GM21717 (cell line): ENCODE results near the gene RSRC2.
"Not testable (repeated sequence)": the region's sequence is repeated elsewhere in the genome, so short reads cannot be mapped to it uniquely, and the experiment has no call there.

ENCODE experiments used
- ATAC-seq: cut with Tn5 transposase; IDR thresholded peaks from one replicate; pipeline ENCODE4 v1.9.1; 2021; ENCODE audit warnings: mild to moderate bottlenecking, moderate library complexity; ENCODE audit not compliant: unreplicated experiment

RSRC2 gene

GRCh38 chr12:122487807-122488206 lies 38.9 kb downstream of the RSRC2 start:
- ATAC-seq, result not testable (repeated sequence)

GRCh38 chr12:122486805-122487426 lies 39.8 kb downstream of the RSRC2 start:
- no peak for ATAC-seq

- ATAC-seq, result not testable (repeated sequence)
Measured at GRCh38 chr12:122486360-122486759, 40.4 kb downstream of the RSRC2 start.

DNA sequence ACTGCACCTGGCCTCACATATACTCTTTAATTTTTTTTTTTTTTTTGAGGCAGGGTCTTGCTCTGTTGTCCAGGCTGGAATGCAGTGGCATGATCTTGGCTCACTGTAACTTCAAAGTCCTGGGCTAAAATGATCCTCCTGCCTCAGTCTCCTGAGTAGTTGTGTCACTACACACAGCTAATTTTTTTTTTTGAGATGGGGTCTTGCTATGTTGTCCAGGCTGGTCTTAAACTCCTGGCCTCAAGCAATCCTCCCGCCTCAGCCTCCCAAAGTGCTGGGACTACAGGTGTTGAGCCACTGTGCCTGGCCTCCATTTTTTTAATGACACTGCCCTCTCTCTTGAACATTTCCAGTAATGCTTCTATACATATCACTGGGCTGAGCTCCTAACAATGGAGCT lies 42.4 kb downstream of the RSRC2 start:
- ATAC-seq, result not testable (repeated sequence)

GRCh38 chr12:122483969-122484368 lies 42.8 kb downstream of the RSRC2 start:
- ATAC-seq, result no peak

DNA sequence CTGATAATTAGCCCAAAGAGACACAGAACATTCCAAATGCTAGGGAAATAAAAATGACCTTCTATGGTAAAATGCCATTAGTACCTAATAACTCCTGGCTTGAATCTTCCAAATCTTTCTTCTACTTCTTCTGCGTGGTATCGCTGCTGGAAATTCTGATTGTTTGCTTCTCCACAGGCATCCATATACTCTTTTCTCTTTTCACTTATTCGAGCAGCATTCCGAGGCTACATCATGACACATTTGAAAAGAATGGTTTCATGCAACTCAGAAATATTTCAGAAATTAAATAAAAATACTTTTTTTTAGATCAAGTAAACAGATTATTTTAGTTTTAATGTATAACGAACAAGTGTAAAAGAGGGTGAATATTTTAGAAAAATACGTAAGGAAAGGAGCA lies 44.9 kb downstream of the RSRC2 start:
- no peak for ATAC-seq

GRCh38 chr12:122480753-122481152 lies 46.0 kb downstream of the RSRC2 start:
- no peak for ATAC-seq

DNA sequence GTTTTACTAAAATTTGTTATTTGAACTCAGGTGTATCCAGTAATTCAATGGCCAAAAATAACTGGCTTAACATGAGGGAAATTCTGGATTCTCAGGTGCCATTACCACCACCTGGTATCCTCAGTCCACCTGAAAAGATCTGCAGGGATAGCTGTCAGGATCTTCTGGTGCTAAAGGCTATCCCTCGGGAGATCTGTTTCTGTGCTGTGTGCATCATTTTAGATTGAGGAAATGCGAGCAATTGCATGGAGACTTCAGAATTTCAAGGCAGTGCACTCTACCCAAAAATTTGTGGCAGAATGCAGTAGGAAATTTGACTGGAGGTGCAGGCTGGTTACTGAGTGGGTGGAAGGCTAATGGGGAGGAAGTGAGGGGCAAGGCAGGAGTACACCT lies 52.4 kb downstream of the RSRC2 start:
- ATAC-seq, result no peak

DNA sequence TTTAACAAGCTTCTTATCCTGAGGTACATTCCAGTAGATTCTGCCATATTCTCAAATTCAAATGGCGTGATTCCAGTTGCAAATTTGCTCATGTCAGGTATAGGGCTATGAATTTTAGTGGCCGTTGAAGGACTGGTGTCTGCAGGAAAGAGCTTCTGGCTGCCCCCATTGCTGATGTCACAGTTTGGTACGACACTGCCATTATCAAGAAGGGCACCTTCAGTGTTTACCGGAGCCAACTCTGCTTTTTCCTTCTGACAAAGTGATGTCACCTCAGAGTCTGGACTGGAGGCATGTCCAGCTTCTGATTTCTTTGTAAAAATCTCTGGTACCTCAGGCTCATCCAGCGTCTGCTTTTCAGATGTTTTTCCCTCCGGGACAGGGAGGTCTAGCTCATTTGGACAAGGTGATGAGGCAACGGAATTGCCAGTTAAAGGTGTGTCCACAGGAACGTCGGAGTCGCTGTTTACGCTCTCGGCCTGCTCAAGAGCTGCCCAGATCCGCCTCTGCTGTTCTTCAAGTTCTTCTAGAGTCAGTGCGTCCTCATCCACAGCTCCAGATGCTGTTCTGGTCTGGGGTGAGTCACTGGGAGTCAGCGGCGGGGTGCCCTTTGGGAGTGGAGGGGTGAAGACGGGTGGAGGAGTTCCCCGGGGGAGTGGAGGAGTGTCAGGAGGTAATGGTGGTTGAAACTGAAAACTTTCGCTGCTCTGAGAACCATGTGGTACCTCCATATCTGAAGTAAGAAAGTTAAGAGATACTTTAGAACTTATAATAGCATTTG lies 53.0 kb downstream of the RSRC2 start:
- no peak for ATAC-seq

GRCh38 chr12:122471324-122472226 lies 55.2 kb downstream of the RSRC2 start:
- no peak for ATAC-seq

DNA sequence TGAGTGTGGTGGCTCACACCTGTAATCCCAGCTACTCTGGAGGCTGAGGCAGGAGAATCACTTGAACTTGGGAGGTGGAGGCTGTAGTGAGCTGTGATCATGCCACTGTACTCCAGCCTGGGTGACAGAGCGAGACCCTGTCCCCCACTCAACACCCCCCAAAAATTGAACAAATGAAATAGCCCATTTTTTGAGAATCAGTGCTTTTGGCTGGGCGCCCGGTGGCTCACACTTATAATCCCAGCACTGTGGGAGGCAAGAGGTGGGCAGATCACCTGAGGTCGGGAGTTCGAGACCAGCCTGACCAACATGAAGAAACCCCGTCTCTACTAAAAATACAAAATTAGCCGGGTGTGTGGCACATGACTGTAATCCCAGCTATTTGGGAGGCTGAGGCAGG lies 56.2 kb downstream of the RSRC2 start:
- ATAC-seq, result not testable (repeated sequence)

DNA sequence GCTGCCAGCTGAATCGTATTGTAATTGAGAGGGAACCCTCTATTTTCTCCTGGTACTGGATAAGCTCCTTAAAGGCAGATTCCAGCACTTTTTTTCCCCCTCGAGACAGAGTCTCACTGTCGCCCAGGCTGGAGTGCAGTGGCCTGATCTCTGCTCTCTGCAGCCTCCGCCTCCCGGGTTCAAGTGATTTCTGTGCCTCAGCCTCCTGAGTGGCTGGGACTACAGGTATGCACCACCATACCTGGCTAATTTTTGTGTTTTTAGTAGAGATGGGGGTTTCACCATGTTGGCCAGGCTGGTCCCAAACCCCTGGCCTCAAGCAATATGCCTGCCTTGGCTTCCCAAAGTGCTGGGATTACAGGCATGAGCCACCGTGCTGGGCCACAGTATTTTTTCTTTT lies 56.9 kb downstream of the RSRC2 start:
- ATAC-seq, result not testable (repeated sequence)

GRCh38 chr12:122467983-122468382 lies 58.8 kb downstream of the RSRC2 start:
- ATAC-seq, result no peak

GRCh38 chr12:122464317-122465042 lies 62.3 kb downstream of the RSRC2 start:
- not testable (repeated sequence) for ATAC-seq

GRCh38 chr12:122460641-122461040 lies 66.1 kb downstream of the RSRC2 start:
- no peak for ATAC-seq

- no peak for ATAC-seq
Measured at GRCh38 chr12:122460061-122460460, 66.7 kb downstream of the RSRC2 start.

GRCh38 chr12:122459211-122459610 lies 67.5 kb downstream of the RSRC2 start:
- ATAC-seq, result no peak

- ATAC-seq, result no peak
Measured at GRCh38 chr12:122458105-122459035, 68.4 kb downstream of the RSRC2 start.

GRCh38 chr12:122457627-122458026 lies 69.1 kb downstream of the RSRC2 start:
- no peak for ATAC-seq

DNA sequence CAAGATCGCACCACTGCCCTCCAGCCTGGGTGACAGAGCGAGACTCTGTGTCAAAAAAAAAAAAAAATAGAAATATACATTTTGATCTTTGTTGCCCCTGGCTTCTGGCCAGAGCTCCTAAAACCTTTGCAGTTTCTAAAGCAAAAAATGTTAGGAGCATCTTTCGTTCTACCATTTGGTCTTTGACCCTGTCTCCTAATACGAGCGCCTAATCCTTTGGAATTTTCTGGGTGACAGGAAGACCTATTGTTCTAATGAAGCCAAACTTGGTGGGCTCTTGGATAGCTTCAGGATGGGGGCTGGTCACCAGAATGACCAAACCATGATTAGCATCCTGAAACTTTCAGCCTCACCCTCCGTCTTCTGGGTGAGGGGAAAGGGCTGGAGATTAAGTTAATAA lies 72.0 kb downstream of the RSRC2 start:
- no peak for ATAC-seq
